ENCODE results near the gene ARMC3.

ARMC3 gene

DNA sequence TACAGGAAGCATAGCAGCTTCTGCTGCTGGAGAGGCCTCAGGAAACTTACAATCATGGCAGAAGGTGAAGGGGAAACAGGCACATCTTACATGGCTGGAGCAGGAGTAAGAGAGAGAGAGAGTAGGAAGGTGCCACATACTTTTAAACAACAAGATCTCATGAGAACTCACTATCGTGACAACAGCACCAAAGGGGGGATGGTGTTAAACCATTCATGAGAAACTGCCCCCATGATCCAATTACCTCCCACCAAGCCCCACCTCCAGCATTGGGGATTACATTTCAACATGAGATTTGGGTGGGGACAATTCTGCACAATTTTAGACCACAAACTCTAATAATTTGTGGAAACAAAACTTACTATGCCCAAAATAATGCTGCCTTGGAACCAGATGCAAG is 16.8 kb upstream of the ARMC3 start:
- DNase-seq (ENCODE audit: low read depth): no peak
- no peak overlapping the region for H3K4me3 ChIP-seq (ENCODE audit: low read length)

DNA sequence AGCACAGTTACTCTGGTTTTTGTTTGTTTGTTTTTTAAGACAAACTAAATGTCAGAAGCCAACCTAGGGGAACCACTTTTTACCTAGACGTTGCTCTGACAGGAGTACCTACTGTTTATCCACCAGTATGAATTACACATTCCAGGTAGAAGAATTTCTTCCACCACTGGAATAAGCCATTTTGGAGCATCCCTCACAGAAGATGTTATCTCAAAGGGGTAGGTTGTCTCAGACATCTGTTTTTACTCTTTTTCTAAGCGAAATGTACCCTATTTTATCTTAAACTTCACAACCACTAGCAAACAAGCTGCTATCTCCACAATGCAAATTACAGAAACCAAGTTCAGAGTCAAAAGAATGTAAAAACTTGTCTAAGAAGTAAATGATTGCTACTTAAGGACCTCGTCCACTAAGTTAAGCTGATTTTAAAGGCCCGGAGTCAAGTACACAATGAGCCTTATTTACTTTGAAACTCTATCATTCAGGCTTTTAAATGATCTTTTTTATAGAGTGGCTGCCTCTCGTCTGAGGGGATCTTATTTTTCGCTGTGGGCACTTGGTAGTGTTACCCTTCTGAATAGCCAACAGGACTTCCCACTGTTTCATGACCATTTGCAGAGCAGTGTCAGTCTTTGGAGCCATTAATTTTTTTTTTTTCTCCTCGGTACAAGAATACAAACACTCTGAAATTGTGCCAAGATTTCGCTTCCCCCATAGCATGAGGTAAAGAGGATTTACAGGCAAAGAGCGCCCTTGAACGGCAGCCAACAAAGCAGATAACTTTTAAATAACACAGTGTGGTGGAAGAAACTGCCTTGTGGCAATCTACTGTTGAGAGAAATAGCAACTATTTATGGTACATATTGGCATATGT is 15.7 kb upstream of the ARMC3 start:
- peak; percentile 8 for DNase-seq (ENCODE audit: low read depth)
- no peak overlapping the region for H3K4me3 ChIP-seq (ENCODE audit: low read length)
- TF ChIP-seq, protein P1, sequence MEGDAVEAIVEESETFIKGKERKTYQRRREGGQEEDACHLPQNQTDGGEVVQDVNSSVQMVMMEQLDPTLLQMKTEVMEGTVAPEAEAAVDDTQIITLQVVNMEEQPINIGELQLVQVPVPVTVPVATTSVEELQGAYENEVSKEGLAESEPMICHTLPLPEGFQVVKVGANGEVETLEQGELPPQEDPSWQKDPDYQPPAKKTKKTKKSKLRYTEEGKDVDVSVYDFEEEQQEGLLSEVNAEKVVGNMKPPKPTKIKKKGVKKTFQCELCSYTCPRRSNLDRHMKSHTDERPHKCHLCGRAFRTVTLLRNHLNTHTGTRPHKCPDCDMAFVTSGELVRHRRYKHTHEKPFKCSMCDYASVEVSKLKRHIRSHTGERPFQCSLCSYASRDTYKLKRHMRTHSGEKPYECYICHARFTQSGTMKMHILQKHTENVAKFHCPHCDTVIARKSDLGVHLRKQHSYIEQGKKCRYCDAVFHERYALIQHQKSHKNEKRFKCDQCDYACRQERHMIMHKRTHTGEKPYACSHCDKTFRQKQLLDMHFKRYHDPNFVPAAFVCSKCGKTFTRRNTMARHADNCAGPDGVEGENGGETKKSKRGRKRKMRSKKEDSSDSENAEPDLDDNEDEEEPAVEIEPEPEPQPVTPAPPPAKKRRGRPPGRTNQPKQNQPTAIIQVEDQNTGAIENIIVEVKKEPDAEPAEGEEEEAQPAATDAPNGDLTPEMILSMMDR (IDR thresholded peaks at IDR 0.05; ENCODE audit: insufficient read depth, low read depth, low read length, missing control alignments): no peak

More for the DNA sequence above, 16.8 kb upstream of the ARMC3 start:
- TF ChIP-seq, protein P1 (IDR thresholded peaks at IDR 0.05; ENCODE audit: insufficient read depth, low read depth, low read length, missing control alignments): no peak

DNA sequence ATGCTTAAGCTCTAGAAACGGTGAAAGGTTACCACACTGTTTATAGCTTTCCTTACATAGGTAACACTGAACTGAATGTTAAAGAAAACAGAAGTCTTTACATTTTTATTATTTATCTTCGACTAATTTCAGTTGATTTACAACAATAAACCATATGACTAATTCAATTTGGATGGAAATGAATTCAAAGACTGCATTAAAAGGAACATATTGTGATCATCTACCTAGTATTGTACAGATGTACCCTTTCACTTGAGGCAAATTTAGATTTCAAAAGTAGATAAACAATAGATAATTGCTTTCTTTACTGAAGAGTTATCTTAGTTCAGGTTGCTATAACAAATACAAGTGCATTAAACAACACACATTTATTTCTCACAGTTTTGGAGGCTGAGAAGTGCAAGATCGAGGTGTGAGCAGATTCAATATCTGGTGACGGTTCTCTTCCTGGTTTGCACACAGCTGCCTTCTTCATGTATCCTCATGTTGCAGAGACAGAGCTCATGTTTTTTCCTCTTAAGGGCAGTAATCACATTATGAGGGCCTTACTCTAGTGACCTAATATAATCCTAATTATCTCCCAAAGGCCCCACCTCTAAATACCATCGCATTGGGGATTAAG is 15.0 kb upstream of the ARMC3 start:
- no peak for DNase-seq (ENCODE audit: low read depth)
- TF ChIP-seq, protein P1 (IDR thresholded peaks at IDR 0.05; ENCODE audit: insufficient read depth, low read depth, low read length, missing control alignments): no peak
- H3K4me3 ChIP-seq (ENCODE audit: low read length): no peak overlapping the region

DNA sequence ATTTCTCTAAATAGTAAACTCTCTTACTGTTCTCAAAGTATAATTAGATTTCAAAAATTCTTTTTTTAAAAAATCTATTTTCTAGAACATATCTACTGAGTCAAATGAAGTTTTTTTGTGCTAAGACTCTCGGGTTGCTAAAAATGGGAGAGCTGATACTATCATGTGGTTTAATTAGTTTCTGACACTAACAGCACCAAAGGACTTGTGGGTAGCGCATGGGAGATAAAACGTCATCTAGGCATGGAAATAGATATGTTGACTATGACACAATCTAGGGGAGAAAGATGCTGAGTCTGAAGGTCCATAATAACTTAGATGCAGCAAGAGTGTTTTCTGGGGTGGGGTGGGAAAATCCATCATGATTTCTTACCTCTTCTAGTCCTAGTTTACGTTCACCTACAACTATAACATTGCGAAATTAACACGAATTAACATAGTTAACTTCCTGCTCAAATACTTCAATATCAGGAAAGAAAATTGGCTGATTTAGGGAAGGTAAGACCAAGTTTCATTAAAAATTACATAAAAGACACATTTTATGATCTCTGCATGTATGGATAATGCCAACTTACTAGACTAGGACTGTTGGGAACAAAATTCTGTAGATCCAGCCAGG is 14.3 kb upstream of the ARMC3 start:
- DNase-seq (ENCODE audit: low read depth): no peak
- TF ChIP-seq, protein P1 (IDR thresholded peaks at IDR 0.05; ENCODE audit: insufficient read depth, low read depth, low read length, missing control alignments): no peak

DNA sequence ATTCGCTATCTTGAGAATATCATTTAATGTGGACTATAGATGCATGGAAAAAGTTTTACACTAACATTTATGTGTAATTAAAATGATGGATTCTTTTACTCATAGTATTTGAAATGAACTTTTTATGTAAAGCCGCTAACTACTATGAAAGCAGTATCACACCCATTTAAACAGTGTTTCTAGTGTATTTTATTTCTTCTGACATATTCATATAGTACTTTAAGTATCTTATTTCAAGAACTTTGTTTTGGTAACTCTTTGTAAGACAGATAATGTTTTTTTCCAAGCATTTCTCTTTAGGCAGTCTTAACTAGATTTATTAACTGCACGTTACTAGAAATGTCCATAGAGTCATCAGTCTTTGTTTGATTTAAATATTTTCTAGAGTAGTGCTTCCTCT is 12.5 kb upstream of the ARMC3 start:
- H3K4me3 ChIP-seq (ENCODE audit: low read length): no peak overlapping the region
- TF ChIP-seq, protein P1 (IDR thresholded peaks at IDR 0.05; ENCODE audit: insufficient read depth, low read depth, low read length, missing control alignments): no peak
- no peak for DNase-seq (ENCODE audit: low read depth)

More for the DNA sequence above, 14.3 kb upstream of the ARMC3 start:
- no peak overlapping the region for H3K4me3 ChIP-seq (ENCODE audit: low read length)

DNA sequence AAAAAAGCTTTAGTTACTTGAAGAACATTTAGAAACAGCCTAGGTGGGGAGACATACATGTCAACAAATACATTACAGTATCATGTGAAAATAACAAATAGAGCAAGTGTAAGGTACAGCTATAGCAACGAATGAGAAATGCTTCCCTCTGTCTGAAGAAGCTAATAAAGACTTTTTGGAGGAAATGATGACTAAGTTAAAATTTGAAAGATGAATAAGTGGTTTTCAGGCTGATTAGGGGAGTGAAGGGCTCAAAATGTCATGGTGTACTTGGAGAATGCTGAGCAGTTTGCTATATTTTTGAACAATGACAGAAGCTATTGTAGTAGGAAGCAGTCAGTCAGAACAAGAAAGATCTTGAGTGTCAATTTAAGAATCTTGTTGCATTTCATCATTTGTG is 2.8 kb upstream of the ARMC3 start:
- no peak for DNase-seq (ENCODE audit: low read depth)
- TF ChIP-seq, protein P1 (IDR thresholded peaks at IDR 0.05; ENCODE audit: insufficient read depth, low read depth, low read length, missing control alignments): no peak
- H3K4me3 ChIP-seq (ENCODE audit: low read length): no peak overlapping the region
